BJ (cell line): ENCODE data around the gene KCTD18. TPM values are rescaled to one million over a fixed set of nuclear protein-coding genes. Genes with fewer than 3 reads are reported as not detected.

Experiments
- CTCF ChIA-PET: fragments of 350-600 bp; formaldehyde crosslinking; extraction: SDS; loops from one replicate; lab custom pipeline; 2021; ENCODE audit warnings: antibody characterized with exemption, inconsistent platforms; lab: Yijun Ruan, JAX
- POLR2A ChIA-PET: fragments of 300-600 bp; sonication (Branson Sonifier 250); formaldehyde crosslinking; extraction: SDS; loops from one replicate; lab custom pipeline; 2021; ENCODE audit warnings: antibody characterized with exemption; lab: Charles Lee
- DNase-seq: peaks from one replicate; pipeline ENCODE4 v3.0.0-alpha.2; 2011; ENCODE audit warnings: low read depth
- H3K27me3 ChIP-seq: 2 replicates; pipeline ENCODE4 v1.6.0; 2011; ENCODE audit warnings: low read length; ENCODE audit not compliant: control insufficient read depth, insufficient read depth
- H3K36me3 ChIP-seq: 2 replicates; pipeline ENCODE4 v1.5.1; 2011; ENCODE audit warnings: low read length; ENCODE audit not compliant: control insufficient read depth, insufficient read depth
- H3K4me3 ChIP-seq: 2 replicates; pipeline ENCODE4 v1.5.1; 2011; ENCODE audit warnings: low read depth, mild to moderate bottlenecking, control low read depth, low read length
- polyA plus RNA-seq: library from polyadenylated mRNA; depleted of rRNA; stranded (reverse); fragments of >200 nt; gene quantifications from 2 replicates; pipeline ENCODE4 v1.2.3, GENCODE V29; 2011
- TF ChIP-seq, protein P1 (sequence below): IDR thresholded peaks from 2 replicates; pipeline ENCODE4 v1.5.1; 2011; ENCODE audit warnings: low read depth, mild to moderate bottlenecking, control low read depth, inconsistent platforms, low read length, moderate library complexity; ENCODE audit not compliant: insufficient read depth

KCTD18 gene
- polyA plus RNA-seq, 1 experiment: 9.3 TPM

GRCh38 chr2:200453142-200453852 is 56.6 kb downstream of the KCTD18 start:
- Histone ChIP-seq H3K36me3 (peaks cover 7% of the 10 kb centered on the region; the same call in 1 of the 2 replicates), H3K4me3 (no peak overlapping the region), H3K27me3 (no peaks in the 10 kb centered on the region)
- TF ChIP-seq, protein P1, sequence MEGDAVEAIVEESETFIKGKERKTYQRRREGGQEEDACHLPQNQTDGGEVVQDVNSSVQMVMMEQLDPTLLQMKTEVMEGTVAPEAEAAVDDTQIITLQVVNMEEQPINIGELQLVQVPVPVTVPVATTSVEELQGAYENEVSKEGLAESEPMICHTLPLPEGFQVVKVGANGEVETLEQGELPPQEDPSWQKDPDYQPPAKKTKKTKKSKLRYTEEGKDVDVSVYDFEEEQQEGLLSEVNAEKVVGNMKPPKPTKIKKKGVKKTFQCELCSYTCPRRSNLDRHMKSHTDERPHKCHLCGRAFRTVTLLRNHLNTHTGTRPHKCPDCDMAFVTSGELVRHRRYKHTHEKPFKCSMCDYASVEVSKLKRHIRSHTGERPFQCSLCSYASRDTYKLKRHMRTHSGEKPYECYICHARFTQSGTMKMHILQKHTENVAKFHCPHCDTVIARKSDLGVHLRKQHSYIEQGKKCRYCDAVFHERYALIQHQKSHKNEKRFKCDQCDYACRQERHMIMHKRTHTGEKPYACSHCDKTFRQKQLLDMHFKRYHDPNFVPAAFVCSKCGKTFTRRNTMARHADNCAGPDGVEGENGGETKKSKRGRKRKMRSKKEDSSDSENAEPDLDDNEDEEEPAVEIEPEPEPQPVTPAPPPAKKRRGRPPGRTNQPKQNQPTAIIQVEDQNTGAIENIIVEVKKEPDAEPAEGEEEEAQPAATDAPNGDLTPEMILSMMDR: no peak
- ChIA-PET POLR2A (no interaction called here), CTCF (interaction anchor here (1.2 kb wide), 1 partner anchor 26 kb away, joined by 4 read pairs; no protein-coding TSS in a partner anchor)
- no peak for DNase-seq

- CTCF ChIA-PET: no interaction called here
- POLR2A ChIA-PET: no interaction called here
These were observed 57.5 kb downstream of the KCTD18 start for GRCh38 chr2:200452377-200452776.

GRCh38 chr2:200451511-200451910 is 58.4 kb downstream of the KCTD18 start:
- POLR2A ChIA-PET: no interaction called here
- no peak for DNase-seq
- TF ChIP-seq, protein P1: no peak
- no peaks in the 10 kb centered on the region for H3K27me3 ChIP-seq
- H3K4me3 ChIP-seq: no peak overlapping the region
- peaks cover 5% of the 10 kb centered on the region; the same call in 1 of the 2 replicates for H3K36me3 ChIP-seq
- CTCF ChIA-PET: no interaction called here

More at GRCh38 chr2:200452377-200452776, 57.5 kb downstream of the KCTD18 start:
- DNase-seq: no peak
- H3K27me3 ChIP-seq: no peaks in the 10 kb centered on the region
- H3K36me3 ChIP-seq: peaks cover 7% of the 10 kb centered on the region; the same call in 1 of the 2 replicates
- TF ChIP-seq, protein P1: no peak
- no peak overlapping the region for H3K4me3 ChIP-seq

DNA sequence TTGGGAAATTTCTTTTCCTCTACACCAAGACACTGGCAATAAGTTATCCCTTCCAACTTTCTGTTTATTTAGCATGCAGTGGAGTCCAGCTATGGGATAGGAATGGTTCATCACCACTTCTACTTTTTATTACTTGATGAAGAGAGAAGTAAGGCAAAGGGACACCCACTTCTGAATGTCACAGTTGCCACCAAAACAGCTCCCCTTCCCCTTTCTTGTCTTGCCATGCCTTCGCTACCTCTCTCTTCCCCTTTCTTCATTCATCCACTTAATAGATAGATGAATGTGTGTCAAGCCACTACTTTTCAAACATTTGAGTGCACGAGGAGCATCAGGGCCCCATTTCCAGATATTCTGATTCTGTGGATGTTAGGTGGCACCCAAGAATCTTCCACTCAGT is 59.6 kb downstream of the KCTD18 start:
- CTCF ChIA-PET: no interaction called here
- Histone ChIP-seq H3K27me3 (no peaks in the 10 kb centered on the region), H3K4me3 (no peak overlapping the region), H3K36me3 (peaks cover 7% of the 10 kb centered on the region; the same call in 1 of the 2 replicates)
- no peak for DNase-seq
- TF ChIP-seq, protein P1: no peak
- POLR2A ChIA-PET: no interaction called here

GRCh38 chr2:200449149-200449548 is 60.7 kb downstream of the KCTD18 start:
- Histone ChIP-seq H3K36me3 (peaks cover 7% of the 10 kb centered on the region; the same call in 1 of the 2 replicates), H3K27me3 (no peaks in the 10 kb centered on the region), H3K4me3 (no peak overlapping the region)
- ChIA-PET CTCF (interaction anchor here (1.0 to 2.0 kb wide), 2 partner anchors 464 to 469 kb away, joined by 5 to 6 read pairs; no protein-coding TSS in a partner anchor), POLR2A (no interaction called here)
- TF ChIP-seq, protein P1: no peak
- DNase-seq: no peak
